ENCODE measurements around the gene BAHD1.

GRCh38 chr15:40407330-40407990 lies 33.3 kb upstream of the BAHD1 start:
- no peak for TF ChIP-seq YY1 (IDR thresholded peaks at IDR 0.05; ENCODE audit: insufficient read depth, insufficient read length)
- no peak for TF ChIP-seq ZNF274 (IDR thresholded peaks at IDR 0.05; ENCODE audit: low read depth, low read length)

Data from NT2/D1 (cell line).